MM.1S (cell line): Measurements from ENCODE around the gene CRPPA.

Experiments used
- DNase-seq: peaks from one replicate; pipeline ENCODE4 v3.0.0-alpha.2; 2015
- H2AFZ ChIP-seq: fragments of 300-600 bp; sonication (generic); 2 replicates; pipeline ENCODE4 v1.6.0; 2016; ENCODE audit warnings: antibody characterized with exemption, low read length
- H3F3A ChIP-seq: fragments of 300-600 bp; sonication (generic); 2 replicates; pipeline ENCODE4 v1.6.1; 2016; ENCODE audit warnings: mild to moderate bottlenecking, antibody characterized with exemption, low read length, moderate library complexity, mixed read lengths; ENCODE audit not compliant: insufficient read depth
- H3K27ac ChIP-seq: fragments of 300-600 bp; sonication (generic); 2 replicates; pipeline ENCODE4 v1.5.1; 2016; ENCODE audit warnings: mild to moderate bottlenecking, low read length
- H3K27me3 ChIP-seq: fragments of 300-600 bp; sonication (generic); replicated peaks from 2 replicates; pipeline ENCODE4 v1.6.0; 2016; ENCODE audit warnings: low read length; ENCODE audit not compliant: insufficient read depth
- H3K36me3 ChIP-seq: fragments of 300-600 bp; sonication (generic); replicated peaks from 2 replicates; pipeline ENCODE4 v1.6.1; 2016; ENCODE audit warnings: mild to moderate bottlenecking, low read length, mixed read lengths; ENCODE audit not compliant: insufficient read depth
- H3K4me1 ChIP-seq: fragments of 300-600 bp; sonication (generic); 2 replicates; pipeline ENCODE4 v1.6.1; 2016; ENCODE audit warnings: low read length, mixed read lengths
- H3K4me2 ChIP-seq: fragments of 300-600 bp; sonication (generic); 2 replicates; pipeline ENCODE4 v1.6.0; 2016; ENCODE audit warnings: low read depth, low read length
- H3K4me3 ChIP-seq: fragments of 300-600 bp; sonication (generic); 2 replicates; pipeline ENCODE4 v1.5.1; 2016; ENCODE audit warnings: low read length, mixed read lengths
- H3K79me2 ChIP-seq: fragments of 300-600 bp; sonication (generic); 2 replicates; pipeline ENCODE4 v1.6.1; 2016; ENCODE audit warnings: mixed run types, low read length, mixed read lengths
- H3K9ac ChIP-seq: fragments of 300-600 bp; sonication (generic); 2 replicates; pipeline ENCODE4 v1.6.1; 2016; ENCODE audit warnings: low read length, mixed read lengths
- H3K9me2 ChIP-seq: fragments of 300-600 bp; sonication (generic); replicated peaks from 2 replicates; pipeline ENCODE4 v1.6.1; 2016; ENCODE audit warnings: mild to moderate bottlenecking, low read length, mixed read lengths; ENCODE audit not compliant: insufficient read depth
- H3K9me3 ChIP-seq: fragments of 300-600 bp; sonication (generic); replicated peaks from 2 replicates; pipeline ENCODE4 v1.6.1; 2016; ENCODE audit warnings: mild to moderate bottlenecking, low read length, mixed read lengths; ENCODE audit not compliant: insufficient read depth
- H4K20me1 ChIP-seq: fragments of 300-600 bp; sonication (generic); 2 replicates; pipeline ENCODE4 v1.6.1; 2016; ENCODE audit warnings: mild to moderate bottlenecking, low read length, moderate library complexity, mixed read lengths; ENCODE audit not compliant: insufficient read depth
- CTCF ChIP-seq: fragments of 300-600 bp; sonication (generic); IDR thresholded peaks from 2 replicates; pipeline ENCODE4 v1.5.1; 2016; ENCODE audit warnings: antibody characterized with exemption, low read length, mixed read lengths
- EZH2 ChIP-seq: fragments of 300-600 bp; sonication (generic); optimal IDR thresholded peaks from 2 replicates; pipeline ENCODE3; 2017; ENCODE audit warnings: low read depth, mild to moderate bottlenecking, antibody characterized with exemption, low read length, mixed read lengths
- EZH2phosphoT487 ChIP-seq: fragments of 300-600 bp; sonication (generic); IDR thresholded peaks from 2 replicates; pipeline ENCODE4 v1.6.1; 2018; ENCODE audit warnings: antibody characterized with exemption, low read length

Gene CRPPA

GRCh38 chr7:16433568-16434122 lies 12.3 kb upstream of the CRPPA start:
- no peaks in the 10 kb centered on the region for H3K36me3 ChIP-seq
- H3K9me2 ChIP-seq, result no peaks in the 10 kb centered on the region; the same call in 1 of the 2 replicates
- H3K27me3 ChIP-seq, result no peaks in the 10 kb centered on the region
- no peaks in the 10 kb centered on the region for H3K9me3 ChIP-seq
- no peaks in the 10 kb centered on the region for H3K79me2 ChIP-seq
- H2AFZ ChIP-seq, result no peak overlapping the region
- TF ChIP-seq EZH2, result no peak
- H3K4me1 ChIP-seq, result no peaks in the 10 kb centered on the region
- H3K27ac ChIP-seq, result no peak overlapping the region
- H3K9ac ChIP-seq, result no peak overlapping the region
- no peak overlapping the region for H3K4me2 ChIP-seq
- no peak overlapping the region for H3K4me3 ChIP-seq
- no peak for DNase-seq
- H4K20me1 ChIP-seq, result no peaks in the 10 kb centered on the region
- H3F3A ChIP-seq, result no peaks in the 10 kb centered on the region

DNA sequence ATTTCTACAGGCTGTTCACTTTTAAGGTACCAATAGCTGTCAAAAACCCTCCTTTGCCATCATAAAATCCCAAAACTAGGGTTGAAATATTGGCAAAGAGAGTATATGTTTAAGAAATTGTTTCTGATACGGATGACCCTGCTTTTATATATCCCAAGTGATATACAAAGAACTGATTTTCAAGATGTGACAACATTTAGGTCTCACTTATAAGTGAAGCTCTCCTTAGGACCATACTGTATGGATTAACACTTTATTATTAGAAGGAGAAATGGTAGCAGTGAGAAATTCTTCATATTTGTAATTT lies 11.0 kb upstream of the CRPPA start:
- Histone ChIP-seq H3K9ac (no peak overlapping the region), H3K9me3 (no peaks in the 10 kb centered on the region), H3K4me2 (no peak overlapping the region), H2AFZ (no peak overlapping the region), H3K4me1 (no peaks in the 10 kb centered on the region), H3K27ac (no peak overlapping the region), H3K4me3 (no peak overlapping the region), H3K9me2 (no peaks in the 10 kb centered on the region; the same call in 1 of the 2 replicates), H3K79me2 (no peaks in the 10 kb centered on the region), H3K27me3 (no peaks in the 10 kb centered on the region), H3F3A (no peaks in the 10 kb centered on the region), H3K36me3 (no peaks in the 10 kb centered on the region), H4K20me1 (no peaks in the 10 kb centered on the region)
- no peak for DNase-seq
- TF ChIP-seq EZH2phosphoT487, result no peak
- no peak for TF ChIP-seq CTCF
- TF ChIP-seq EZH2, result no peak

GRCh38 chr7:16431646-16432424 lies 10.5 kb upstream of the CRPPA start:
- no peaks in the 10 kb centered on the region for H3F3A ChIP-seq
- H4K20me1 ChIP-seq, result no peaks in the 10 kb centered on the region
- no peaks in the 10 kb centered on the region for H3K79me2 ChIP-seq
- no peaks in the 10 kb centered on the region for H3K36me3 ChIP-seq
- H3K9me3 ChIP-seq, result no peaks in the 10 kb centered on the region
- no peak overlapping the region for H2AFZ ChIP-seq
- TF ChIP-seq EZH2phosphoT487, result no peak
- peak; percentile 48 for TF ChIP-seq CTCF
- H3K27me3 ChIP-seq, result no peaks in the 10 kb centered on the region
- DNase-seq, result peak; percentile 36
- H3K27ac ChIP-seq, result no peak overlapping the region
- no peak overlapping the region for H3K9ac ChIP-seq
- no peak overlapping the region for H3K4me3 ChIP-seq
- H3K4me1 ChIP-seq, result no peaks in the 10 kb centered on the region
- H3K4me2 ChIP-seq, result no peak overlapping the region
- no peaks in the 10 kb centered on the region; the same call in 1 of the 2 replicates for H3K9me2 ChIP-seq

GRCh38 chr7:16430133-16430532 lies 8.8 kb upstream of the CRPPA start:
- Histone ChIP-seq H3K4me3 (no peak overlapping the region), H3K9ac (no peak overlapping the region), H3K79me2 (no peaks in the 10 kb centered on the region), H3K4me1 (no peaks in the 10 kb centered on the region), H3K4me2 (no peak overlapping the region), H4K20me1 (no peaks in the 10 kb centered on the region), H3K9me3 (no peaks in the 10 kb centered on the region), H3F3A (no peaks in the 10 kb centered on the region), H3K27me3 (no peaks in the 10 kb centered on the region), H2AFZ (no peak overlapping the region), H3K27ac (no peak overlapping the region), H3K9me2 (no peaks in the 10 kb centered on the region), H3K36me3 (no peaks in the 10 kb centered on the region)
- TF ChIP-seq EZH2phosphoT487, result no peak
- no peak for TF ChIP-seq EZH2
- TF ChIP-seq CTCF, result no peak
- no peak for DNase-seq
